ENCODE measurements around the gene DPP7.

The DPP7 gene

GRCh38 chr9:137114613-137115393, at the start of gene DPP7:
Gene DPP7, minus strand, starts transcription at chr9:137114733. Its CDS starts 20 bp downstream, at chr9:137114713.
- peak; percentile 65 for DNase-seq (ENCODE audit: low spot score)

- no peak for DNase-seq (ENCODE audit: low spot score)
Observed at GRCh38 chr9:137163805-137164204, 49.3 kb upstream of the DPP7 start.

- DNase-seq (ENCODE audit: low spot score) = no peak
Observed at GRCh38 chr9:137163365-137163715, 48.8 kb upstream of the DPP7 start.

- no peak for DNase-seq (ENCODE audit: low spot score)
Observed at GRCh38 chr9:137162505-137163364, 48.2 kb upstream of the DPP7 start.

GRCh38 chr9:137161558-137162486, 47.3 kb upstream of the DPP7 start:
- no peak for DNase-seq (ENCODE audit: low spot score)

GRCh38 chr9:137160716-137161557, 46.4 kb upstream of the DPP7 start:
- DNase-seq (ENCODE audit: low spot score) = no peak

- no peak for DNase-seq (ENCODE audit: low spot score)
Observed at GRCh38 chr9:137160054-137160425, 45.5 kb upstream of the DPP7 start.

GRCh38 chr9:137159105-137160053, 44.8 kb upstream of the DPP7 start:
- no peak for DNase-seq (ENCODE audit: low spot score)

- DNase-seq (ENCODE audit: low spot score) = no peak
Observed at GRCh38 chr9:137158625-137159024, 44.1 kb upstream of the DPP7 start.

GRCh38 chr9:137157618-137158415, 43.3 kb upstream of the DPP7 start:
- DNase-seq (ENCODE audit: low spot score) = no peak

- DNase-seq (ENCODE audit: low spot score) = peak; percentile 79
Observed at GRCh38 chr9:137156567-137157375, 42.2 kb upstream of the DPP7 start.

- DNase-seq (ENCODE audit: low spot score) = no peak
Observed at GRCh38 chr9:137152844-137153405, 38.4 kb upstream of the DPP7 start.

GRCh38 chr9:137150617-137151457, 36.3 kb upstream of the DPP7 start:
- no peak for DNase-seq (ENCODE audit: low spot score)

GRCh38 chr9:137149942-137150616, 35.5 kb upstream of the DPP7 start:
- no peak for DNase-seq (ENCODE audit: low spot score)

- DNase-seq (ENCODE audit: low spot score) = no peak
Observed at GRCh38 chr9:137149363-137149762, 34.8 kb upstream of the DPP7 start.

GRCh38 chr9:137148661-137149060, 34.1 kb upstream of the DPP7 start:
- DNase-seq (ENCODE audit: low spot score) = no peak

- no peak for DNase-seq (ENCODE audit: low spot score)
Observed at GRCh38 chr9:137148242-137148641, 33.7 kb upstream of the DPP7 start.
